ENCODE measurements around the gene CCN5.
"Not testable (repeated sequence)": the region's sequence is repeated elsewhere in the genome, so short reads cannot be mapped to it uniquely, and the experiment has no call there.

The CCN5 gene

GRCh38 chr20:44696315-44696714 lies 18.9 kb upstream of the CCN5 start:
- H3K79me2 ChIP-seq (ENCODE audit: insufficient read depth, low read length) = no peaks in the 10 kb centered on the region
- TF ChIP-seq EZH2phosphoT487 (IDR thresholded peaks at IDR 0.05; ENCODE audit: borderline replicate concordance) (no peak), CTCF (conservative IDR thresholded peaks at IDR 0.05; ENCODE audit: low read length) (peak; percentile 45)
- no peaks in the 10 kb centered on the region for H4K20me1 ChIP-seq (ENCODE audit: insufficient read depth, low read length, poor library complexity, severe bottlenecking)
- no peaks in the 10 kb centered on the region for H3F3A ChIP-seq (ENCODE audit: low read depth)
- no peak overlapping the region for H2AFZ ChIP-seq (ENCODE audit: low read length)
- no peaks in the 10 kb centered on the region for H3K27me3 ChIP-seq (ENCODE audit: insufficient read depth, low read length, poor library complexity, severe bottlenecking)
- H3K4me2 ChIP-seq (ENCODE audit: low read depth, low read length, poor library complexity, severe bottlenecking) = no peak overlapping the region
- H3K4me3 ChIP-seq (ENCODE audit: low read length, poor library complexity, severe bottlenecking) = no peak overlapping the region
- H3K9ac ChIP-seq (ENCODE audit: low read depth, low read length, poor library complexity, severe bottlenecking) = no peak overlapping the region
- H3K9me2 ChIP-seq (replicated peaks; ENCODE audit: low read depth, low read length) = no peaks in the 10 kb centered on the region
- H3K9me3 ChIP-seq (ENCODE audit: insufficient read depth, low read depth, low read length) = no peaks in the 10 kb centered on the region
- H3K4me1 ChIP-seq (ENCODE audit: insufficient read depth, low read length, poor library complexity, severe bottlenecking) = peaks cover 13% of the 10 kb centered on the region
- H3K36me3 ChIP-seq (ENCODE audit: insufficient read depth, low read length) = no peaks in the 10 kb centered on the region

GRCh38 chr20:44697041-44697440 lies 18.1 kb upstream of the CCN5 start:
- H3F3A ChIP-seq (ENCODE audit: low read depth); H3K4me2 ChIP-seq (ENCODE audit: low read depth, low read length, poor library complexity, severe bottlenecking); H2AFZ ChIP-seq (ENCODE audit: low read length); H3K79me2 ChIP-seq (ENCODE audit: insufficient read depth, low read length); H3K9me2 ChIP-seq (replicated peaks; ENCODE audit: low read depth, low read length); H3K9ac ChIP-seq (ENCODE audit: low read depth, low read length, poor library complexity, severe bottlenecking); H4K20me1 ChIP-seq (ENCODE audit: insufficient read depth, low read length, poor library complexity, severe bottlenecking); H3K9me3 ChIP-seq (ENCODE audit: insufficient read depth, low read depth, low read length); H3K27me3 ChIP-seq (ENCODE audit: insufficient read depth, low read length, poor library complexity, severe bottlenecking); H3K4me3 ChIP-seq (ENCODE audit: low read length, poor library complexity, severe bottlenecking); H3K36me3 ChIP-seq (ENCODE audit: insufficient read depth, low read length): not testable (repeated sequence)
- H3K4me1 ChIP-seq (ENCODE audit: insufficient read depth, low read length, poor library complexity, severe bottlenecking) = peaks cover 19% of the 10 kb centered on the region

GRCh38 chr20:44698351-44698750 lies 16.8 kb upstream of the CCN5 start:
- TF ChIP-seq EZH2phosphoT487 (IDR thresholded peaks at IDR 0.05; ENCODE audit: borderline replicate concordance) (no peak), CTCF (conservative IDR thresholded peaks at IDR 0.05; ENCODE audit: low read length) (no peak)
- H3K36me3 ChIP-seq (ENCODE audit: insufficient read depth, low read length) = no peaks in the 10 kb centered on the region
- no peak overlapping the region for H3K4me2 ChIP-seq (ENCODE audit: low read depth, low read length, poor library complexity, severe bottlenecking)
- no peaks in the 10 kb centered on the region for H3K27me3 ChIP-seq (ENCODE audit: insufficient read depth, low read length, poor library complexity, severe bottlenecking)
- H3K9me3 ChIP-seq (ENCODE audit: insufficient read depth, low read depth, low read length) = no peaks in the 10 kb centered on the region
- no peak overlapping the region for H3K4me3 ChIP-seq (ENCODE audit: low read length, poor library complexity, severe bottlenecking)
- no peak overlapping the region for H2AFZ ChIP-seq (ENCODE audit: low read length)
- H3K4me1 ChIP-seq (ENCODE audit: insufficient read depth, low read length, poor library complexity, severe bottlenecking) = peaks cover 31% of the 10 kb centered on the region
- no peaks in the 10 kb centered on the region for H4K20me1 ChIP-seq (ENCODE audit: insufficient read depth, low read length, poor library complexity, severe bottlenecking)
- no peak overlapping the region for H3K9ac ChIP-seq (ENCODE audit: low read depth, low read length, poor library complexity, severe bottlenecking)
- no peaks in the 10 kb centered on the region for H3K79me2 ChIP-seq (ENCODE audit: insufficient read depth, low read length)
- no peaks in the 10 kb centered on the region for H3F3A ChIP-seq (ENCODE audit: low read depth)
- H3K9me2 ChIP-seq (replicated peaks; ENCODE audit: low read depth, low read length) = no peaks in the 10 kb centered on the region

GRCh38 chr20:44700306-44700705 lies 14.9 kb upstream of the CCN5 start:
- Histone ChIP-seq H3K27me3 (ENCODE audit: insufficient read depth, low read length, poor library complexity, severe bottlenecking) (no peaks in the 10 kb centered on the region), H4K20me1 (ENCODE audit: insufficient read depth, low read length, poor library complexity, severe bottlenecking) (no peaks in the 10 kb centered on the region), H3K4me2 (ENCODE audit: low read depth, low read length, poor library complexity, severe bottlenecking) (no peak overlapping the region), H3K9ac (ENCODE audit: low read depth, low read length, poor library complexity, severe bottlenecking) (no peak overlapping the region), H2AFZ (ENCODE audit: low read length) (no peak overlapping the region), H3K36me3 (ENCODE audit: insufficient read depth, low read length) (no peaks in the 10 kb centered on the region), H3K9me3 (ENCODE audit: insufficient read depth, low read depth, low read length) (no peaks in the 10 kb centered on the region), H3F3A (ENCODE audit: low read depth) (no peaks in the 10 kb centered on the region), H3K9me2 (replicated peaks; ENCODE audit: low read depth, low read length) (no peaks in the 10 kb centered on the region), H3K79me2 (ENCODE audit: insufficient read depth, low read length) (no peaks in the 10 kb centered on the region), H3K4me3 (ENCODE audit: low read length, poor library complexity, severe bottlenecking) (no peak overlapping the region), H3K4me1 (ENCODE audit: insufficient read depth, low read length, poor library complexity, severe bottlenecking) (peaks cover 32% of the 10 kb centered on the region)
- TF ChIP-seq EZH2phosphoT487 (IDR thresholded peaks at IDR 0.05; ENCODE audit: borderline replicate concordance) (no peak), CTCF (conservative IDR thresholded peaks at IDR 0.05; ENCODE audit: low read length) (no peak)
